Sigmoid colon (tissue), 4 donors: ENCODE results near the gene NEURL4.

Experiments used
- CTCF ChIP-seq, 4 experiments: fragments of 450-650 bp in 3 of 4; fragments of 200-600 bp in 1 of 4; IDR thresholded peaks; one replicate each; pipeline ENCODE4 v1.5.1; 2016 to 2019; ENCODE audit warnings: antibody characterized with exemption in 4 of 4, mild to moderate bottlenecking in 3 of 4, moderate library complexity in 2 of 4
- EP300 ChIP-seq, 4 donors: sonication (generic); formaldehyde crosslinking; IDR thresholded peaks; one replicate each; pipeline ENCODE4 v1.6.1; 2017; ENCODE audit warnings: antibody characterized with exemption in 4 of 4
- POLR2A ChIP-seq, 2 donors: fragments of 450-650 bp; IDR thresholded peaks; one replicate each; pipeline ENCODE4 v1.6.1; 2016; ENCODE audit warnings: antibody characterized with exemption in 2 of 2, mild to moderate bottlenecking in 2 of 2, moderate library complexity in 2 of 2
- POLR2AphosphoS5 ChIP-seq, 4 donors: sonication (generic); formaldehyde crosslinking; IDR thresholded peaks; one replicate each; pipeline ENCODE4 v1.6.1; 2017; ENCODE audit warnings: antibody characterized with exemption in 4 of 4

DNA sequence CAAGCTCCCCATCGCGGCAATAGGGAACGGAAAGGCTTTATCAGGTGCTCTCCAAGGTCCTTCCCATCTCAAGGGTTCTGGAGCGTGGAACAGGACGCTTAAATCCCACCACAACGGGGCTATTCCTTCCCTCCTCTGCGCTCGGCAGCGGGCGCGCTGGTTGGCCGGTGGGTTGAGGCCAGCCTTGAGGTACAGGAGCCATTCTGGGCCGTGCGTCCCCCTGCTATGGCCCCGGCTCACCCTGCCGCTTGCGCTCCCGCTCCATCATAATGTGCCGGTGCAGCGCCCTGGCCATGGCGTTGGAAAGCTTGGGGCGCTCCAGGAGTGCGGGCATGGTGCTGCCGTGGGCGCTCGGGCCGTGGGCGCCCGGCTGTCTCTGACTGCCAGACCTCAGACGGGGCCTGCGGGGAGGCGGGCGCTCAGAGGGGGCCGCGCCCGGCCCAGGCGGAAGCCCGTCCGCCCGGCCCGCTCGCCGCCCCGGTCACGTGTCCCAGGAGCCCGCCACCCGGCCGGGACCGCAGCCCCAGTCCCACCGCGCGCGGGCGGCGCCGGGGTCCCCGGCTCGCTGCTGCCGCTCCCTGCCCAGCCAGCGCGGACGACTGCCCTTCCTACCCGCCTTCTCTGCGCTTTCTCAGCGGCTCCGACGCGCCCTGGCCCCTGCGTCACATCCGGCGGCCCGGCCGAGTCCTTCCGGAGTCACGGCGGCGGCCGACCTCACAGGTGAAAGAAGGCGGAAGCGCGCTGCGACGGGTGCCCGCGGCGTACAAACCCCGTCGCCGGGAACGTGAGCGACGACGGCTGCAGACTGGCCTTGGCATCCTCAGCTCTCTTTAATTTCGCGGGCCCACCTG lies 14.2 kb downstream of the NEURL4 start, which contains the start of gene GPS2:
- no peak for TF ChIP-seq CTCF (IDR thresholded peaks at IDR 0.05)
- peak; percentile 55 to 71 for TF ChIP-seq POLR2A (IDR thresholded peaks at IDR 0.05)
- peak; percentile 92 to 97 (median 94) for TF ChIP-seq POLR2AphosphoS5 (IDR thresholded peaks at IDR 0.05)
- peak in 1 of 4 donors; percentile 46 for TF ChIP-seq EP300 (IDR thresholded peaks at IDR 0.05)
